ES-I3 (cell line): ENCODE data around the gene GCC2.
"Not testable (repeated sequence)": the region's sequence is repeated elsewhere in the genome, so short reads cannot be mapped to it uniquely, and the experiment has no call there.

Source experiments
- H3K36me3 ChIP-seq: 2 replicates; pipeline ENCODE4 v1.6.1; 2013; ENCODE audit warnings: mild to moderate bottlenecking, low read length, control low read depth, moderate library complexity; ENCODE audit not compliant: insufficient read depth
- H3K4me1 ChIP-seq: 2 replicates; pipeline ENCODE4 v1.6.1; 2013; ENCODE audit warnings: mild to moderate bottlenecking, control low read depth, low read length; ENCODE audit not compliant: insufficient read depth
- H3K9ac ChIP-seq: 2 replicates; pipeline ENCODE4 v1.6.1; 2013; ENCODE audit warnings: low read depth, mild to moderate bottlenecking, low read length, moderate library complexity
- H3K9me3 ChIP-seq: 2 replicates; pipeline ENCODE4 v1.6.1; 2013; ENCODE audit warnings: mild to moderate bottlenecking, low read length, moderate library complexity; ENCODE audit not compliant: control insufficient read depth, insufficient read depth

The GCC2 gene

GRCh38 chr2:108553209-108553919, 104.4 kb downstream of the GCC2 start:
- peaks cover 18% of the 10 kb centered on the region for H3K4me1 ChIP-seq
- no peaks in the 10 kb centered on the region; the same call in 1 of the 2 replicates for H3K36me3 ChIP-seq
- H3K9ac ChIP-seq: no peak overlapping the region
- no peaks in the 10 kb centered on the region for H3K9me3 ChIP-seq

DNA sequence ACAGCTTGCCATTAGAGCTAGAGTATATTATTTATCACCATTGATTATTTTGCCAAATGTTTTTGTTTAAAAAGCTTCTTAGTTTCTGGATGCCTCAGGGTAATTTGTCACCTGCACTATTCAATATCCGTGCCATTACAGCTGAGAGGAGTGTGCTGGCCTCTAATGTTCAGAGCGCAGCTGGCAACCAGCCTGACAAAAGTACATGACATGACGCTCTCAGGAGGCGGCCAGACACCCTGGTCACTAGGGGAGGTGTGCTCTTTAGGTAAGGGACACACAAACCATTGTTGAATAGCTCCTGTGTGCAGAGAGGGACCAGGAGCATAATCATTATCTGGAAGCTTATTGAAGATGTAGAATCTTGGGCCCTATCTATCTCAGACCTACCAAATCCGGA, 105.5 kb downstream of the GCC2 start:
- Histone ChIP-seq H3K4me1 (peaks cover 15% of the 10 kb centered on the region), H3K9ac (no peak overlapping the region), H3K36me3 (no peaks in the 10 kb centered on the region; the same call in 1 of the 2 replicates), H3K9me3 (no peaks in the 10 kb centered on the region)

DNA sequence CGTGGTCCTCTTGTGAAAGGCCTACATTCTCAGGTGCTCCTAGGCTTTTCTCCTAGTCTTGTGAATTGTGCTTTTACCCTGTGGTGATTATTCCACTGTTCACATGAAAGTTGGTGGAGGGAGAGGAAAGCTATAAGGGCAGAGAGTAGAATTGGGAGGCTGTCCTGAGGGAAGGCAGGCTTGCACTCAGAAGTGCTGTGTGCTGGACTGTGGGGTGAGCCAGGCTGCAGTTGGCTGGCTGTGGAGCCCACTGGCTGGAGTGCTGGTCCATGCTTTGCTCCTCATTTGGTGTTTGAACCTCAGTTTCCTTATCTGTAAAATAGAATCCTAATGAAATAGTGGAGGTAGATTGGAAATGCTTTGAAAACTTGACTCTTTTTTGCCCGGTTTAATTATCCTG, 106.6 kb downstream of the GCC2 start:
- Histone ChIP-seq H3K4me1 (peaks cover 23% of the 10 kb centered on the region), H3K9me3 (no peaks in the 10 kb centered on the region), H3K36me3 (no peaks in the 10 kb centered on the region; the same call in 1 of the 2 replicates), H3K9ac (no peak overlapping the region)

- not testable (repeated sequence) for H3K9ac ChIP-seq, H3K9me3 ChIP-seq, H3K36me3 ChIP-seq
- peaks cover 24% of the 10 kb centered on the region for H3K4me1 ChIP-seq
These were observed 107.6 kb downstream of the GCC2 start for GRCh38 chr2:108556581-108556980.
